ENCODE data around the gene ENO2.
"Not testable (repeated sequence)": the region's sequence is repeated elsewhere in the genome, so short reads cannot be mapped to it uniquely, and the experiment has no call there.

Gene ENO2

DNA sequence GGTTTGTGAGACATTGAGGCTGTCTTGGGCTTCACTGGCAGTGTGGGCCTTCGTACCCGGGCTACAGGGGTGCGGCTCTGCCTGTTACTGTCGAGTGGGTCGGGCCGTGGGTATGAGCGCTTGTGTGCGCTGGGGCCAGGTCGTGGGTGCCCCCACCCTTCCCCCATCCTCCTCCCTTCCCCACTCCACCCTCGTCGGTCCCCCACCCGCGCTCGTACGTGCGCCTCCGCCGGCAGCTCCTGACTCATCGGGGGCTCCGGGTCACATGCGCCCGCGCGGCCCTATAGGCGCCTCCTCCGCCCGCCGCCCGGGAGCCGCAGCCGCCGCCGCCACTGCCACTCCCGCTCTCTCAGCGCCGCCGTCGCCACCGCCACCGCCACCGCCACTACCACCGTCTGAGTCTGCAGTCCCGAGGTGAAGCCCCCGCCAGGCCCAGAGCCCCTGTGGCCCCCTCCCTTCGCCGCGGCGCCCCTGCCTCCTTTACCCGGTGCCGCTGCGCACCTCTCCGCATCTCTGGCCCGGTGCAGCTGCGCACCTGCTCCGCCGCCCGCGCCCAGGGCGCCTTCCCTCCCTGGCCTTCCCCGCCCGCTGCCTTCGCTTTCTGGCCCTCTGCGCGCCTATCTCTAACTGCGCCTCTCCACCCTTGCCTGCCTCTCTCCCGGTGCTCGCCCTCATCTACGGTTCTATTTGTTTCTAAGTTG lies at the start of gene ENO2:
TSS of gene ENO2 (plus strand) at position 335 of the 701 bp plus-strand sequence. CDS start 1,253 bp downstream, outside the sequence.
- peak; percentile 65 for DNase-seq

DNA sequence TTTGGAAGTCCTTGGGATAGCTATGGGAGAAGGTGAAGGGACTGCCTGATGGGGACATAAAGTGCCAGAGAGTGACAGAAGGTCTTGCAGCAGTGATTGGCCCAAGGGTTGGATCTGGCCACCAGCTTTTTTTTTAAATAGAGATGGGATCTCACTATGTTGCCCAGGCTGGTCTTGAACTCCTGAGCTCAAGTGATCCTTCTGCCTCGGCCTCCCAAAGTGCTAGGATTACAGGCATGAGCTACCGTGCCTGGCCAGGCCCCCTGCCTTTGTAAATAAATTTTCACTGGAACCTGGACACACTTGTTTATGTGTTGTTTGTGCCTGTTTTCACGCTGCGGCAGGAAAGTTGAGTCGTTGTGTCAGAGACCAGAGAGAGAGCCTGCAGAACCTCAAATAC lies 49.1 kb upstream of the ENO2 start:
- not testable (repeated sequence) for DNase-seq

DNA sequence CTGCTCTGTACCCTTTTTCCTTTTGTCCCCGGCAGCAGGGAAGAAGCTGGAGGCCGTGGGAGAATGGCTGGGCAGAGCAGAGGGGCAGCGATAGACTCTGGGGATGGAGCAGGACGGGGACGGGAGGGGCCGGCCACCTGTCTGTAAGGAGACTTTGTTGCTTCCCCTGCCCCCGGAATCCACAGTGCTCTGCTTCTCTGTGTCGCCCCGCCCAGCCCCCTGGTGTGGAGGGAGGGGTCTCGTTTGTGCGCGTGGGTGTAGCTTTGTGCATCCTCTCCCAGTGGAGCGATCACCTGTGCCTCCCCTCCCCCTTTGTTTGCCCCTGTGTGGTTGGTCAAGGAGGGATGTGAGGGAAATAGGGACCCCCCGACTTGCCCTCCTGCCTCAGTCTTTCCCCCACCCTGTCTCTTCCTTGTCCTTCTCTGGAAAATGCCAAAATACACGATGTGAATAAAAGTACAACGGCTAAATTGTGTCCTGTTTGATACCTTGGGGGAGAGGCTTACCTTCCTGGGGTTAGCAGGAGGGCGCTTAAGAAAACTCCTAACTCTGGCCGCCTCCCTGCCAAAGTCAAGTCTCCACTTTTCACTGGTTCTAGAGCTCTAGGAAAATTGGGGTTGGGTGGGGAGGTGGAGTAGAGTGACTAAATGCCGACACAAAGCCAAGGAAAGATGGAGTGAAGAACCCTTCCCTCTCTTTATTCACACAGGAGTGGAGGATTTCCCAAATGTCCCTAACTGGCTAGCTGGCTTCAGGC lies 48.0 kb upstream of the ENO2 start:
- DNase-seq, result no peak

DNA sequence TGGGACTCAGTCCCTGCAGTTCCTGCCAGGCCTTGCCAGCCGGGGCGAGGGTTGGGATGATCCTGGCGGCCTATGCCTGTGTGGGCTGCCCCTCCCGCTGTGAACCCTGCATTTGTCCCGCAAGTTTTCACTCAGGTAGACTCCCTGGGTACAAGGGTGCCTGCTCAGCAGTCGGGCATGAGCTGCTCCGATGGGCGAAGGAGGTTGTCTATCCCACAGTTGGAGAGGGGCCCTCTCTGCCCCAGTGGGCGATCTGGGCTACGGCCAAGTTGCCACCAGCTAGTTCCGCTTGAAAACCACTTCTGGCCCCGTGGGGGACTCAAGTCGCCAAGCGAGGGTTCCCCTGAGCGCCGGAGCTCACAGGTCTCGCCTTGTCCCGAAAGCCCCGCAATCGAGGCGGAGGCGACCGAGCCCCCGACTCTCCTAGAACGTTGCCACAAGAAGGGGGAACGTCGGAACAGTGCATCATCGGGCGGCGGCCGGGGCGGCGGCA lies 47.4 kb upstream of the ENO2 start:
- DNase-seq, result no peak

DNA sequence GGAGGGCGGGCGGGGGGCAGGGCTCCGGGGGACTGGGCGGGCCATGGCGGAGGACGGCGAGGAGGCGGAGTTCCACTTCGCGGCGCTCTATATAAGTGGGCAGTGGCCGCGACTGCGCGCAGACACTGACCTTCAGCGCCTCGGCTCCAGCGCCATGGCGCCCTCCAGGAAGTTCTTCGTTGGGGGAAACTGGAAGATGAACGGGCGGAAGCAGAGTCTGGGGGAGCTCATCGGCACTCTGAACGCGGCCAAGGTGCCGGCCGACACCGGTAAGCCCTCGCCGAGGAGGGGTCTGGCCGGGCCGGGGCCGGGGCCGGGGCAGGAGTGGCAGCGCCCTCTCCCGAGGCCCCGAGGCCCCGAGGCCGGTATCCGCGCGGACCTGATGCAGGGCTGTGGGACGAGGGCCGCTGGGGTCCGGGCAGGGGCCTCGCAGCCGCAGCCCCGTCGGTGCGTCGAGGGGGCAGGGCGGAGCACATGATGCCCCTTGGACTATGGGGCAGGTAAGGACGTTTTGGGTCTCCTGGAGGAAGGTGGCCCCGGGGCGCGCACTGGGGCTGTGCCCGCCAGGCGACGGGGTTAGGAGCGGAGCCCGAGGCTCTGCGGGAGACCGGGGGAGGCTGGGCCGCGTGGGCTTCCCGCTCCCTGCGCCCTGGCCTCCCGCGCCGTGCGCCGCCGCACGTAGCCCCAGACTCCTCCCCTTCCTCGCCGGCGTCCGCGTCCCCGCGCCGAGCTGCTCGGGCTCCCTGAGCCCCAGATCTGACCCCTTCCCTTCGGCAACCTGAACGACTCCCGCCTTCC lies 46.8 kb upstream of the ENO2 start, which contains the start of gene TPI1:
TSS of gene TPI1 (plus strand) at position 119 of the 798 bp plus-strand sequence. CDS start at position 155, 36 bp downstream.
- peak; percentile 48 for DNase-seq

DNA sequence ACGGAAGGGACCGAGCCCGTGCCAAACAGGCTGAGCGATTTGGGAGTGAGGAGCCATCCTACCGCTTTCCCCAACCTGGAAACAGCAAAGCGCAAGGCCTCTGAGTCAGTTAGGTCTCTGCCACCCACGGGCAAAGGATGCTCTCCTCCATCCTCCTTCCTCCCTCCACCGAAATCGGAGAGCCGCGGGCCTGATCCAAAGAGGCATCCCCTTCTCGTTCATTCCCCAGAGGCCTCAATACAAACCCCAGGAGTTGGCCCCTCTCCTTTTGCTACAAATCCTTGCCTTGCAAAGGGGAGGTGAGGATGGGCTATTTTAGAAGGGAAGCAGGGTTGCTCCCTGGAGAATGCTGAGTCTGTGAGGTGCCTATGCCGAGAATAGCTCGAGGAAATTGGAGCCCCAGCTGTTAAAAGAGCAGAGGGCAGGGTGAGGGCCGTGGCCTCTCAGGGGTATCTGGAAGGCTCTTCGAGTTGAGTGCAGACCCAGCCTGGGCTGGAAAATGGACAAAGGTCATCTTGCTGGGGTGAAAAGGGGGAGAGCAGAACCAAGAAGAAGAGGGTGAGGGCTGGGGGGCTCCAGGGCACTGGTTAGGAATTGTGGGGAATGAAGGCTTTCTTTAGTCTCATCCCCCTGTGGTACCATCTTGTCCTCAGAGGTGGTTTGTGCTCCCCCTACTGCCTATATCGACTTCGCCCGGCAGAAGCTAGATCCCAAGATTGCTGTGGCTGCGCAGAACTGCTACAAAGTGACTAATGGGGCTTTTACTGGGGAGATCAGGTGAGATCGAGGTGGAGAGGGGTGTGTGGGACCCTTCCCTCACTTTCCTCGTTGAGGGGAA lies 46.0 kb upstream of the ENO2 start:
- peak; percentile 25 for DNase-seq

DNA sequence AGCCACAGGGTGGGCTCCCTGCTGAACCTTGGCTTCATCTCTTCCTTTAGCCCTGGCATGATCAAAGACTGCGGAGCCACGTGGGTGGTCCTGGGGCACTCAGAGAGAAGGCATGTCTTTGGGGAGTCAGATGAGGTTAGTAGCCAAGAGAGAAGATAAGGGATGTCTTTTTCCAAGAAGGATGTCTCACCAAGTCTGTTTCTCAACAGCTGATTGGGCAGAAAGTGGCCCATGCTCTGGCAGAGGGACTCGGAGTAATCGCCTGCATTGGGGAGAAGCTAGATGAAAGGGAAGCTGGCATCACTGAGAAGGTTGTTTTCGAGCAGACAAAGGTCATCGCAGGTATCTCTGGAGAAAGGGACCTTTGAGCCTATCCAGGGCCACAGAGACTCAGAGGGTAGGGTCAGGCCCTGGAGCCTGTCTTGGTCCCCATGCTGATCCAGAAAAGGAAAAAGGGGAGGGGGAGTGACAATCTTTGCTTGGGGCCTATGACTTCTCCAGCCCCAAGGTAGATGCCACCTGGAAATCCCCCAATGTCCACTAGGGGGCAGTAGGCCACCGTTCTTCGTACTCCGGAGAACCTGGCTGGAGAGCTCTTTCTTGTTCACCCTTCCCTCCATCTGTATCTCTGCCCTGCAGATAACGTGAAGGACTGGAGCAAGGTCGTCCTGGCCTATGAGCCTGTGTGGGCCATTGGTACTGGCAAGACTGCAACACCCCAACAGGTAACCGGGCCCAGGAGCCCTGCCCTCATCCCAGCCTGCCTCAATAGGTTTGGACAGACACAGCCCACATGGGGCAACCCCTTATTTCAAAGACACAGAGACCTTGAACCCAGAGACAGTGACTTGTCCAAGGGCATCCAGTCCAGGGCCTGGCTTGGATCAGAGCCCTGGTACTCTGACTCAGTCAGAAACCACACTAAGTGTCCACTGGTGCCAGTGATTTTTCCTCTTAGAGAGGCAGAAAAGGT lies 45.0 kb upstream of the ENO2 start:
- peak; percentile 57 for DNase-seq

DNA sequence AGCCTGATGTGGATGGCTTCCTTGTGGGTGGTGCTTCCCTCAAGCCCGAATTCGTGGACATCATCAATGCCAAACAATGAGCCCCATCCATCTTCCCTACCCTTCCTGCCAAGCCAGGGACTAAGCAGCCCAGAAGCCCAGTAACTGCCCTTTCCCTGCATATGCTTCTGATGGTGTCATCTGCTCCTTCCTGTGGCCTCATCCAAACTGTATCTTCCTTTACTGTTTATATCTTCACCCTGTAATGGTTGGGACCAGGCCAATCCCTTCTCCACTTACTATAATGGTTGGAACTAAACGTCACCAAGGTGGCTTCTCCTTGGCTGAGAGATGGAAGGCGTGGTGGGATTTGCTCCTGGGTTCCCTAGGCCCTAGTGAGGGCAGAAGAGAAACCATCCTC lies 44.1 kb upstream of the ENO2 start:
- not testable (repeated sequence) for DNase-seq

DNA sequence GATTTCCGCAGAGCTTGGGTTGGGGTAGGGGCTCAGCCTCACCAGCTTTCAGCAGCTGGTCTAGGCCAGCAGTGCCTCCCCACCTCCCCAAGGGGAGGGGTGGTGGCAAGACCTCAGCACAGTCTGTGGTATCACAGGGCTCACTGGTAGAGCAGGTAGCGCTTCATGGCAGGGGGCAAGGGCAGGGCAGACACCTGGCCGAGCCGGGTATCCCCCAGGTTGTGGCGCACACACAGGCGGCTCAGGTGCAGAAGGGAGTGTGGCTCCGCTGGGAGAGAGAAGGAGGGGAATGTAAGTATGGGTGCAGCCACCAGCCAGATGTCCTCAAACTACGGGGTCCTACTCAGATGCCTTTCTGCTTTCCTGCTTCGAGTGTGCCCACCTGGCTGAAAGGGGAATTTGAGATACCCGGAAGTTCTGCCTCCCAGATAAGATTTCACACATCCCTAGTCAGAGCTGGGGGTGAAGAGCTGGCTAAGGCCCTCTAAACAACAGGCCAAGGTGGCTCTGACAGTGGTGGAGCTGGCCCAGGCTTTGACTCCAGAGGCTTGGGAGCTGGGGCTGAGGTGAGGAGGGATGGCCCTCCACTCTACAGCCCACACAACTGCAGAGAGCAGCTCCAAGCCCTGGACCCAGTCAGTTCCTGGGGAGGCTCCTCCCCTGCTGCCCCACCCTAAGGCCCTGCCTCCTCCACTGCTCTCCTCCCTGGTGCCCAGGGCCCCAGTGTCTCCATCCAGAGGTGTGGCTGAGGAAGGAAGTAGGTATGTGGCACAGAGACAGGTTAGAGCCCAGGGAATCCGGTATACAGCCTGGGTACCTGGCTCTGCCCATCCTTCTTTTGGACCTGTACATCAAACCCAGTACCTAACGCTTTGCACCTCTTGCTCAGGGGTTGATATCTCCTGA lies 43.1 kb upstream of the ENO2 start:
- peak; percentile 37 for DNase-seq

DNA sequence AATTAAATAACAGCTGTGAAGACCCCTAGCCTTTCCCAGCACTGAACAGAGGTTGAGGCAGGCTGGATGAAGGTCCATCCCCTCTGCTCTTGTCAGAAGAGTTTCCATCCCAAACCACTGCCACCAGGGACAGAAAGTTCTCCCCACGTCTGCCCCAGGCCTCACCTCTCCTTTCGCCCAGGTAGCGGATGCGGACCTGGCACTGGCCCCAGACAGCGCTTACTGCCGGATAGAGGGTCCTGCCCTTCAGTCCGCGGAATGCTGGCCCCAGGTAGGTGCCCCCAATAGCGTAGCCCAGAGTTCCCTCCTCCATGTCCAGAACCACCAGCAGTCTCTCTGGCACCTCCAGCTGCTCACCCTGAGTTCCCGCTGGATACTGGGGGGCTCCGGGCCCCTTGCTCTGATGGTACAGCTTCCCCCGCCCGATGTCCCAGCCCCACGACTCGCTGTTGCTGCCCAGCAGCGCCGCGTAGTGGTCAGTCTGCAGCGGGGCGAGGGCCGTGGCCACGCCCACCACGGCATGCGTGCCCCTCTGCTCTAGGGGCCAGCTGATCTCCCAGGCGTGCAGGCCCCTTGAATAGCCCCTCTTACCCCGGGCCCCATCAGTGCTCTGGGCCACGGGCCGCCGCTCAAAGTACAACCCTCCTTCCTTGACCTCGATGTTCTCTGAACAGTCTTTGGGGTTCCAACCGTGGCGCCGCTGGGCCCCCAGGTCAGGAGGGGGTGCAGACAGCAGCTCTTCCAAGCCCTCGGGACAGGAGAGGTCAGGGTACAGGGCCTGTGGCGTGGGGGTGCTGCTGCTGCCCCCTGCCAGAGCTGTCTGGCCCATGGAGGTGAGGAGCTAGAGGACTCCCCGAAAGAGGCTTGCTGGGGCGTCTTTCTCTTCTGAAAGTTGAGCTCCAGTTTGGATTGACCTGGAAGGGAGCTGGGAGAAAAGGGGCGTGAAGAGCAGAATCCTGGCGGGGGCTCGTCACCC lies 42.0 kb upstream of the ENO2 start:
- peak; percentile 29 for DNase-seq

DNA sequence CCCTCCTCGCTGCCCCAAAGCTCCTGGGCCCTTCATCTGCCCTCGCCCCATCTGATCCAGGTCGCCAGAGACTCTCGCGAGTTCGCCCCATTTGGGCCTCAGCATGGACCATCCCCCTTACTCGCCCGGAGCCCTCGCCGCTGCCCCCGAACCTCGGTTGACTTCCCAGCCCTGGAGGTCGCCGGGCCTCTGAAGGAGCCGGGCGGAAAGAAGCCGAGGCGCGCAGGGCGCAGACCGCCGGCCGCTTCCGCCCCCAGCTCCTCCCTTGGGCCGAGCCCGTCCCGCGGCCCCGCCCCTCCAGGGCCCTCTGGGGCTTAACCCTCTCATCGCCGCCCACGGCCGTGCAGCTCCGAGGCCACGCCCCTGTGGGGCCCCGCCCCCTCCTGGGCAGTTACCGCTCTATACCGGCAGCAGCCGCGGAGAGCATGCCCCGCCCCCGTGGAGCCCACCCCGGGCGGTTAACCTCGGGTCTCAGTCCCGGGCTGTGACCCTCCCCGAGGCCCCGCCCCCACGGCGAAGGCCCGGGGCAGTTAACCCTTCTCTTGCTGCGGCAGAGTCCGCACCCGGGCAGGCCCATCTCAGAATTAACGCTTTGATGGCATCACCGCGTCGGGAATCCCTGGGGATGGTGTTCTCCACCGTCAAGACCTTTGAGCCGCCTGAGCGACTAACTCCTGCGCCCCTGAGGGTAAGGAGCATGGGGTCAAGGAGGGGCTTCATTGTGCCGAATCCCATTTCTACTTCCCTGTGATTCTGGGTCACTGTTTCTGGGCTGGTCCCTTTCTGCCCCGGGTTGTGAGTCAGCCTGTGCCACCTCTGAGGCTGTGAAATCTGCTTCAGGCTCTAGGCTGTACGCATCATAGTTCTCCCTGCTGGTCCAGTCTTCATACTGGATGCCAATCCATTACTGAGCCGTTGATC lies 41.0 kb upstream of the ENO2 start, which contains the start of gene SPSB2:
TSS of gene SPSB2 (minus strand) at position 210 of the 921 bp plus-strand sequence. CDS start 402 bp downstream, outside the sequence.
- peak; percentile 92 for DNase-seq

DNA sequence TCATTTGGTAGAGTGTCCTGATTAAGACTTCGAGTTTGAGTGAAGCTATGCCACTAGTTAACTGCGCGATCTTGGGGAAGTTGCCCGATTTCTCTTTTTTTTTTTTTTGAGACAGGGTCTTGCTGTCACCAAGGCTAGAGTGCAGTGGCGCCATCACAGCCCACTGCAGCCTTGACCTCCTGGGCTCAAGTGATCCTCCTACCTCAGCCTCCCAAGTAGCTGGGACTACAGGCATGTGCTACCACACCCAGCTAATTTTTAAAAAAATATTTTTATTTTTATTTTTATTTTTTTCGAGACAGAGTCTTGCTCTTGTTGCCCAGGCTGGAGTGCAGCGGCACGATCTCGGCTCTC lies 40.4 kb upstream of the ENO2 start:
- not testable (repeated sequence) for DNase-seq

DNA sequence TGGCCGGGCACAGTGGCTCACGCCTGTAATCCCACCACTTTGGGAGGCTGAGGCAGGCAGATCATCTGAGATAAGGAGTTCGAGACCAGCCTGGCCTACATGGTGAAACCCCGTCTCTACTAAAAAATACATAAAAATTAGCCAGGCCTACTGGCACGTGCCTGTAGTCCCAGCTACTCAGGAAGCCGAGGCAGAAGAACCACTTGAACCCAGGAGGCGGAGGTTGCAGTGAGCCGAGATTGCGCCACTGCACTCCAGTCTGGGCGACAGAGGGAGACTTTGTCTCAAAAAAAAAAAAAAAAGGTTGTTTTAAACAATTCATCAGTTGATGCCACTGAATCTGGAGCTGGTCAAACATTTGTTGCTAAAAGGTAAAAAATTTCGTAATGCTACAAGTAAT lies 34.6 kb upstream of the ENO2 start:
- DNase-seq, result not testable (repeated sequence)

DNA sequence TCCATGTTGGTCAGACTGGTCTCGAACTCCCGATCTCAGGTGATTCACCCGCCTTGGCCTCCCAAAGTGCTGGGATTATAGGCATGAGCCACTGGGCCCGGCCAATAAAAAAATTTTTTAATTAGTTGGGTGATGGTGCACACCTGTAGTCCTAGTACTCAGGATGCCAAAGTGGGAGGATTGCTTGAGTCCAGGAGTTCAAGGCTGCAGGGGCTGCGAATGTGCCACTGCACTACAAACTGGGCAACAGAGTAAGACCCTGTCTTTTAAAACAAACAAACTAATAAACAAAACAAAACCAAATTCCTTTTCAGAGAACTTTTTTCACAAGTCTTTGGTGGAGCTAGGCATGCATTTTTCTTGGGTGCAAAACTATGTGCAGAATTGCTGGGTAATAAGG lies 31.1 kb upstream of the ENO2 start:
- DNase-seq, result no peak

DNA sequence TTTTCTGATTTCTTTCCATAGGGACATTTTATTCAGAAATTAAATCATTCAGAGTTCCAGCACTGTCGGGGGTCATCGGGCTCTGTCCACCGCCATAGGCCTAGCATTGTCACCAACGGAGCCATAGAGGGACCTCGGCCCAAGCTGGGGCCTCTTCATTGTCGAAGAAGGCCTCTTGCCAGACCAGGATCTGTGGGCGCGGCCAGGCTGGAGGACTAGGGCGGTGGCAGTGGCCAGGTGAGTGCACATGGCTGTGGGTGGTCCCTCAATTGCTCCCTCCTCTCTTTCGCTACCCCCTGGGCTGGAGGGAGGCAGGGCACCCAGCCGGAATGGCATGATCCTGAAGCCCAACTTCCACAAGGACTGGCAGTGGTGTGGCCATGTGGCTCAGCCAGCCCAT lies 30.7 kb upstream of the ENO2 start:
- DNase-seq, result no peak

DNA sequence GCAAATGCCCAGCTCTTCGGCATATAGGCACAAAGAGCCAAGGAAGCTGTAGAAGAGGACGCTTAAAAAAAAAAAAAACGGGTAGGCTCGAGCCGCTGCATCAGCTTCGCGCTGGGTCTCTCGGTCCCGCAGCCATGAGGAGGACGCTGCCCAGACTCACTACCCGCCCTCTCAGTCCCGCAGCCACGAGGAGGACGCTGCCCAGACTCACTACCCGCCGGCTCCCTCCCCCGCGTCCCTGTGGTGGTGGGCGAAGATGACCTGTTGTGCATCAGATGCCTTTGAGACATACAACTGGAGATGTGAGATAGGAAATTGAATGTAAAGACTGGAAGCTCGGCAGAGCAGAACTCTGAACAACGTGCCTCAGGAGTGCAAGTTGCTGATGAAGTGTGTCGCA lies 29.8 kb upstream of the ENO2 start:
- DNase-seq, result no peak

Measured in kidney glomerular epithelial cell (primary cell).